ENCODE data around the gene MEMO1.
"Not testable (repeated sequence)": the region's sequence is repeated elsewhere in the genome, so short reads cannot be mapped to it uniquely, and the experiment has no call there.

MEMO1 gene

GRCh38 chr2:31900156-31900555, 110.7 kb downstream of the MEMO1 start:
- not testable (repeated sequence) for DNase-seq

GRCh38 chr2:31898346-31898745, 112.5 kb downstream of the MEMO1 start:
- not testable (repeated sequence) for DNase-seq

- DNase-seq = not testable (repeated sequence)
Observed at GRCh38 chr2:31897340-31897739, 113.5 kb downstream of the MEMO1 start.

GRCh38 chr2:31896293-31896692, 114.5 kb downstream of the MEMO1 start:
- no peak for DNase-seq

GRCh38 chr2:31894656-31895055, 116.2 kb downstream of the MEMO1 start:
- no peak for DNase-seq

GRCh38 chr2:31893094-31893493, 117.7 kb downstream of the MEMO1 start:
- no peak for DNase-seq

GRCh38 chr2:31889044-31889443, 121.8 kb downstream of the MEMO1 start:
- no peak for DNase-seq

GRCh38 chr2:31888550-31888949, 122.3 kb downstream of the MEMO1 start:
- DNase-seq = no peak

- no peak for DNase-seq
Observed at GRCh38 chr2:31886700-31887099, 124.1 kb downstream of the MEMO1 start.

- no peak for DNase-seq
Observed at GRCh38 chr2:31877008-31877407, 133.8 kb downstream of the MEMO1 start.

GRCh38 chr2:31874071-31874470, 136.7 kb downstream of the MEMO1 start:
- DNase-seq = no peak

GRCh38 chr2:31865215-31865614, 145.6 kb downstream of the MEMO1 start:
- DNase-seq = no peak

- DNase-seq = no peak
Observed at GRCh38 chr2:31863867-31864266, 146.9 kb downstream of the MEMO1 start.

- DNase-seq = not testable (repeated sequence)
Observed at GRCh38 chr2:31863015-31863656, 147.7 kb downstream of the MEMO1 start.

- DNase-seq = no peak
Observed at GRCh38 chr2:31859959-31860358, 150.8 kb downstream of the MEMO1 start.

- no peak for DNase-seq
Observed at GRCh38 chr2:31853521-31853920, 157.3 kb downstream of the MEMO1 start.

- DNase-seq = not testable (repeated sequence)
Observed at GRCh38 chr2:31842150-31842549, 168.7 kb downstream of the MEMO1 start.

GRCh38 chr2:31835450-31835849, 175.4 kb downstream of the MEMO1 start:
- no peak for DNase-seq

- DNase-seq = no peak
Observed at GRCh38 chr2:31832363-31832762, 178.4 kb downstream of the MEMO1 start.

GRCh38 chr2:31831585-31831984, 179.2 kb downstream of the MEMO1 start:
- DNase-seq = no peak

GRCh38 chr2:31828891-31829290, 181.9 kb downstream of the MEMO1 start:
- no peak for DNase-seq

GRCh38 chr2:31823558-31823957, 187.2 kb downstream of the MEMO1 start:
- no peak for DNase-seq

- no peak for DNase-seq
Observed at GRCh38 chr2:31822587-31822986, 188.2 kb downstream of the MEMO1 start.
